Muscle of leg (tissue), 11 donors: ENCODE results near the gene CDC123. TPM values are rescaled to one million over a fixed set of nuclear protein-coding genes. Genes with fewer than 3 reads are reported as not detected.
"Not testable (repeated sequence)": the region's sequence is repeated elsewhere in the genome, so short reads cannot be mapped to it uniquely, and the experiment has no call there.

ENCODE experiments used
- DNase-seq: peaks from one replicate; pipeline ENCODE4 v3.0.0; 2013
- H3K27ac ChIP-seq: one replicate; pipeline ENCODE4 v1.5.1; 2013; ENCODE audit warnings: mild to moderate bottlenecking, low read length, control low read depth
- H3K27me3 ChIP-seq: one replicate; pipeline ENCODE4 v1.6.1; 2013; ENCODE audit warnings: low read length; ENCODE audit not compliant: control insufficient read depth, insufficient read depth
- H3K36me3 ChIP-seq: one replicate; pipeline ENCODE4 v1.6.1; 2013; ENCODE audit warnings: low read length; ENCODE audit not compliant: control insufficient read depth, insufficient read depth
- H3K4me1 ChIP-seq: one replicate; pipeline ENCODE4 v1.6.1; 2013; ENCODE audit warnings: low read length; ENCODE audit not compliant: control insufficient read depth, insufficient read depth
- H3K4me3 ChIP-seq: one replicate; pipeline ENCODE4 v1.5.1; 2013; ENCODE audit warnings: low read length, control low read depth
- H3K9me3 ChIP-seq: replicated peaks from 2 replicates; pipeline ENCODE4 v1.6.1; 2013; ENCODE audit warnings: low read depth, low read length; ENCODE audit not compliant: control insufficient read depth
- WGBS: methylation state at CpG from one replicate; pipeline ENCODE4 v1.1.5; 2013; ENCODE audit warnings: missing lambda C conversion rate; ENCODE audit not compliant: insufficient coverage; 5-methylcytosine and 5-hydroxymethylcytosine counted together
- polyA plus RNA-seq, 8 donors: library from polyadenylated mRNA; unstranded; fragments of 120-200 nt; gene quantifications; one replicate each; pipeline versions ENCODE4 v1.2.1 to v1.2.3, GENCODE V29; 2013; ENCODE audit warnings: inconsistent platforms in 1 of 8, low replicate concordance in 1 of 8; ENCODE audit not compliant: insufficient read length in 8 of 8, insufficient read depth in 1 of 8
- total RNA-seq: library from RNA; stranded (reverse); fragments of 120-200 nt; gene quantifications from one replicate; pipeline ENCODE4 v1.2.4, GENCODE V29; 2013

CDC123 gene
- total and polyA plus RNA-seq, 9 donors, result 60.2 to 97.7 (median 88.3) TPM

GRCh38 chr10:12165036-12165435, 31.0 kb upstream of the CDC123 start:
- no peak for DNase-seq
- Histone ChIP-seq H3K9me3 (no peaks in the 10 kb centered on the region), H3K4me1 (no peaks in the 10 kb centered on the region), H3K27ac (no peak overlapping the region), H3K4me3 (no peak overlapping the region), H3K36me3 (peaks cover 58% of the 10 kb centered on the region), H3K27me3 (no peaks in the 10 kb centered on the region)
- no CpG with 5 or more reads among the region's 3 CpGs for whole genome bisulfite sequencing

- no peaks in the 10 kb centered on the region for H3K4me1 ChIP-seq
- DNase-seq, result no peak
- 91% methylated on average over 4 of the region's 6 CpGs for WGBS
- H3K27ac ChIP-seq, result no peak overlapping the region
- H3K4me3 ChIP-seq, result no peak overlapping the region
- peaks cover 61% of the 10 kb centered on the region for H3K36me3 ChIP-seq
- H3K9me3 ChIP-seq, result no peaks in the 10 kb centered on the region
- H3K27me3 ChIP-seq, result no peaks in the 10 kb centered on the region
Observed at GRCh38 chr10:12165999-12166775, 29.8 kb upstream of the CDC123 start.

- H3K4me3 ChIP-seq, H3K4me1 ChIP-seq, H3K27ac ChIP-seq, H3K9me3 ChIP-seq, DNase-seq, H3K27me3 ChIP-seq: not testable (repeated sequence)
- WGBS, result 100% methylated on average over 2 of the region's 6 CpGs
- peaks cover 61% of the 10 kb centered on the region for H3K36me3 ChIP-seq
Observed at GRCh38 chr10:12171512-12171911, 24.5 kb upstream of the CDC123 start.

GRCh38 chr10:12177642-12178041, 18.3 kb upstream of the CDC123 start:
- 95% methylated on average over 6 of the region's 9 CpGs for WGBS
- H3K36me3 ChIP-seq, result peaks cover 57% of the 10 kb centered on the region

GRCh38 chr10:12179606-12180170, 16.3 kb upstream of the CDC123 start:
- Histone ChIP-seq H3K4me3 (no peak overlapping the region), H3K27me3 (no peaks in the 10 kb centered on the region), H3K4me1 (no peaks in the 10 kb centered on the region), H3K9me3 (no peaks in the 10 kb centered on the region), H3K36me3 (peaks cover 45% of the 10 kb centered on the region), H3K27ac (no peak overlapping the region)
- no peak for DNase-seq
- no CpG with 5 or more reads among the region's 4 CpGs for WGBS

More at GRCh38 chr10:12177642-12178041, 18.3 kb upstream of the CDC123 start:
- H3K9me3 ChIP-seq, result no peaks in the 10 kb centered on the region
- H3K4me1 ChIP-seq, result no peaks in the 10 kb centered on the region
- no peaks in the 10 kb centered on the region for H3K27me3 ChIP-seq
- no peak overlapping the region for H3K27ac ChIP-seq
- no peak overlapping the region for H3K4me3 ChIP-seq
- DNase-seq, result no peak

GRCh38 chr10:12180221-12180974, 15.6 kb upstream of the CDC123 start:
- Histone ChIP-seq H3K27ac (no peak overlapping the region), H3K36me3 (peaks cover 43% of the 10 kb centered on the region), H3K4me1 (no peaks in the 10 kb centered on the region), H3K9me3 (no peaks in the 10 kb centered on the region), H3K4me3 (no peak overlapping the region), H3K27me3 (no peaks in the 10 kb centered on the region)
- no peak for DNase-seq
- 68% methylated on average over 4 of the region's 9 CpGs for WGBS

- Histone ChIP-seq H3K27ac (no peak overlapping the region), H3K9me3 (no peaks in the 10 kb centered on the region), H3K4me3 (no peak overlapping the region), H3K4me1 (no peaks in the 10 kb centered on the region), H3K36me3 (peaks cover 43% of the 10 kb centered on the region), H3K27me3 (no peaks in the 10 kb centered on the region)
- no peak for DNase-seq
- 100% methylated on average over 8 of the region's 13 CpGs for WGBS
Observed at GRCh38 chr10:12181065-12181775, 14.8 kb upstream of the CDC123 start.

GRCh38 chr10:12184165-12184564, 11.8 kb upstream of the CDC123 start:
- WGBS, result 83% methylated on average over 4 of the region's 7 CpGs
- no peak for DNase-seq
- no peaks in the 10 kb centered on the region for H3K27me3 ChIP-seq
- H3K27ac ChIP-seq, result no peak overlapping the region
- H3K4me1 ChIP-seq, result no peaks in the 10 kb centered on the region
- H3K9me3 ChIP-seq, result no peaks in the 10 kb centered on the region
- peaks cover 38% of the 10 kb centered on the region for H3K36me3 ChIP-seq
- no peak overlapping the region for H3K4me3 ChIP-seq

- Histone ChIP-seq H3K27me3 (no peaks in the 10 kb centered on the region), H3K27ac (no peak overlapping the region), H3K4me3 (no peak overlapping the region), H3K36me3 (peaks cover 26% of the 10 kb centered on the region), H3K9me3 (no peaks in the 10 kb centered on the region), H3K4me1 (no peaks in the 10 kb centered on the region)
- 73% methylated on average over 3 of the region's 8 CpGs for WGBS
- no peak for DNase-seq
Observed at GRCh38 chr10:12186323-12186722, 9.7 kb upstream of the CDC123 start.
